ENCODE measurements around the gene DCAF8.

The DCAF8 gene

GRCh38 chr1:160186246-160186645, 76.1 kb downstream of the DCAF8 start:
- TF ChIP-seq CTCF (IDR thresholded peaks at IDR 0.05) = no peak
- H3K4me3 ChIP-seq (ENCODE audit: low read depth in 1 of 2, low read length in 1 of 2) = no peak overlapping the region

GRCh38 chr1:160179336-160179735, 83.0 kb downstream of the DCAF8 start:
- Histone ChIP-seq H3K36me3 (no peaks in the 10 kb centered on the region), H3K4me3 (ENCODE audit: low read depth in 1 of 2, low read length in 1 of 2) (no peak overlapping the region), H3K9me3 (no peaks in the 10 kb centered on the region), H3K27me3 (peaks cover 12% of the 10 kb centered on the region), H3K27ac (no peak overlapping the region), H3K4me1 (ENCODE audit: control insufficient read depth in 1 of 2, insufficient read depth in 1 of 2, low read depth in 1 of 2, low read length in 1 of 2) (no peaks in the 10 kb centered on the region)
- TF ChIP-seq CTCF (IDR thresholded peaks at IDR 0.05) = no peak

More at GRCh38 chr1:160186246-160186645, 76.1 kb downstream of the DCAF8 start:
- no peaks in the 10 kb centered on the region for H3K9me3 ChIP-seq
- H3K4me1 ChIP-seq (ENCODE audit: control insufficient read depth in 1 of 2, insufficient read depth in 1 of 2, low read depth in 1 of 2, low read length in 1 of 2) = no peaks in the 10 kb centered on the region
- no peak overlapping the region for H3K27ac ChIP-seq
- peaks cover 5% of the 10 kb centered on the region for H3K27me3 ChIP-seq
- no peaks in the 10 kb centered on the region for H3K36me3 ChIP-seq

- Histone ChIP-seq H3K36me3 (no peaks in the 10 kb centered on the region), H3K9me3 (no peaks in the 10 kb centered on the region), H3K27me3 (peaks cover 12% of the 10 kb centered on the region), H3K27ac (no peak overlapping the region), H3K4me1 (ENCODE audit: control insufficient read depth in 1 of 2, insufficient read depth in 1 of 2, low read depth in 1 of 2, low read length in 1 of 2) (no peaks in the 10 kb centered on the region), H3K4me3 (ENCODE audit: low read depth in 1 of 2, low read length in 1 of 2) (no peak overlapping the region)
- no peak for TF ChIP-seq CTCF (IDR thresholded peaks at IDR 0.05)
Measured at GRCh38 chr1:160178731-160179130, 83.6 kb downstream of the DCAF8 start.

- no peak for TF ChIP-seq CTCF (IDR thresholded peaks at IDR 0.05)
- no peaks in the 10 kb centered on the region for H3K4me1 ChIP-seq (ENCODE audit: control insufficient read depth in 1 of 2, insufficient read depth in 1 of 2, low read depth in 1 of 2, low read length in 1 of 2)
Measured at GRCh38 chr1:160177667-160178066, 84.7 kb downstream of the DCAF8 start.

GRCh38 chr1:160177231-160177630, 85.1 kb downstream of the DCAF8 start:
- no peak overlapping the region for H3K4me3 ChIP-seq (ENCODE audit: low read depth in 1 of 2, low read length in 1 of 2)
- H3K9me3 ChIP-seq = no peaks in the 10 kb centered on the region
- no peak for TF ChIP-seq CTCF (IDR thresholded peaks at IDR 0.05)
- no peak overlapping the region for H3K27ac ChIP-seq
- H3K36me3 ChIP-seq = no peaks in the 10 kb centered on the region
- H3K27me3 ChIP-seq = peaks cover 12% of the 10 kb centered on the region
- no peaks in the 10 kb centered on the region for H3K4me1 ChIP-seq (ENCODE audit: control insufficient read depth in 1 of 2, insufficient read depth in 1 of 2, low read depth in 1 of 2, low read length in 1 of 2)

More at GRCh38 chr1:160177667-160178066, 84.7 kb downstream of the DCAF8 start:
- no peaks in the 10 kb centered on the region for H3K9me3 ChIP-seq
- H3K27me3 ChIP-seq = peaks cover 12% of the 10 kb centered on the region
- H3K36me3 ChIP-seq = no peaks in the 10 kb centered on the region
- no peak overlapping the region for H3K4me3 ChIP-seq (ENCODE audit: low read depth in 1 of 2, low read length in 1 of 2)
- H3K27ac ChIP-seq = no peak overlapping the region

GRCh38 chr1:160171980-160172379, 90.4 kb downstream of the DCAF8 start:
- peaks cover 24% of the 10 kb centered on the region for H3K27me3 ChIP-seq
- H3K27ac ChIP-seq = no peak overlapping the region
- H3K9me3 ChIP-seq = no peaks in the 10 kb centered on the region
- H3K36me3 ChIP-seq = no peaks in the 10 kb centered on the region
- TF ChIP-seq CTCF (IDR thresholded peaks at IDR 0.05) = no peak
- H3K4me1 ChIP-seq (ENCODE audit: control insufficient read depth in 1 of 2, insufficient read depth in 1 of 2, low read depth in 1 of 2, low read length in 1 of 2) = peaks cover 7 to 12% of the 10 kb centered on the region in 2 experiments
- no peak overlapping the region for H3K4me3 ChIP-seq (ENCODE audit: low read depth in 1 of 2, low read length in 1 of 2)
